ENCODE data around the gene PPP5C.
"Not testable (repeated sequence)": the region's sequence is repeated elsewhere in the genome, so short reads cannot be mapped to it uniquely, and the experiment has no call there.

The PPP5C gene

GRCh38 chr19:46386996-46387712 lies 40.3 kb downstream of the PPP5C start:
- no peak for DNase-seq

GRCh38 chr19:46387713-46388130 lies 40.8 kb downstream of the PPP5C start:
- no peak for DNase-seq

GRCh38 chr19:46388311-46389095 lies 41.6 kb downstream of the PPP5C start:
- no peak for DNase-seq

GRCh38 chr19:46390121-46390858 lies 43.4 kb downstream of the PPP5C start:
- DNase-seq = no peak

GRCh38 chr19:46390866-46391265 lies 44.0 kb downstream of the PPP5C start:
- no peak for DNase-seq

- DNase-seq = no peak
Observed at GRCh38 chr19:46391296-46392251, 44.7 kb downstream of the PPP5C start.

GRCh38 chr19:46392252-46392801 lies 45.4 kb downstream of the PPP5C start:
- DNase-seq = no peak

GRCh38 chr19:46392837-46393236 lies 46.0 kb downstream of the PPP5C start:
- no peak for DNase-seq

GRCh38 chr19:46393456-46394401 lies 46.8 kb downstream of the PPP5C start:
- DNase-seq = no peak

GRCh38 chr19:46394402-46394797 lies 47.5 kb downstream of the PPP5C start:
- DNase-seq = no peak

- DNase-seq = not testable (repeated sequence)
Observed at GRCh38 chr19:46397801-46398479, 51.1 kb downstream of the PPP5C start.

GRCh38 chr19:46402725-46403124 lies 55.8 kb downstream of the PPP5C start:
- DNase-seq = no peak

- DNase-seq = no peak
Observed at GRCh38 chr19:46404055-46404752, 57.3 kb downstream of the PPP5C start.

GRCh38 chr19:46404753-46405468 lies 58.0 kb downstream of the PPP5C start:
- no peak for DNase-seq

- DNase-seq = no peak
Observed at GRCh38 chr19:46406976-46407375, 60.1 kb downstream of the PPP5C start.

- no peak for DNase-seq
Observed at GRCh38 chr19:46407856-46408663, 61.2 kb downstream of the PPP5C start.

- no peak for DNase-seq
Observed at GRCh38 chr19:46408664-46409039, 61.8 kb downstream of the PPP5C start.

GRCh38 chr19:46409191-46409590 lies 62.3 kb downstream of the PPP5C start:
- no peak for DNase-seq
